Right ventricle myocardium superior (tissue), 1 donor: ENCODE data around the gene ZSCAN5A. TPM values are rescaled to one million over a fixed set of nuclear protein-coding genes. Genes with fewer than 3 reads are reported as not detected.
"Not testable (repeated sequence)": the region's sequence is repeated elsewhere in the genome, so short reads cannot be mapped to it uniquely, and the experiment has no call there.

Experiments
- ATAC-seq: fragments of 200-7000 bp; cut with Tn5 transposase; one replicate; pipeline ENCODE4 v1.9.1; 2020; ENCODE audit warnings: mild to moderate bottlenecking; ENCODE audit not compliant: poor library complexity
- DNase-seq: peaks from one replicate; pipeline ENCODE4 v3.0.0-alpha.2; 2020
- intact Hi-C: fragments of 100-400 bp; cut with DNase I; formaldehyde crosslinking; loops from one replicate; pipeline ENCODE4 v1.11.2; 2022
- total RNA-seq: library from RNA; stranded (reverse); fragmentation: NEBNext Ultra II Directional; extraction: Animal tissue kit (Norgen Biotek cat#: 25700); gene quantifications from one replicate; pipeline ENCODE4 v1.2.1, GENCODE V29; 2021
- donor health status: DM: no; HTN: yes; CAD: no; lungs with severe emphysema.

ZSCAN5A gene
- total RNA-seq, 1 donor from 2014 or later, result 16.0 TPM

DNA sequence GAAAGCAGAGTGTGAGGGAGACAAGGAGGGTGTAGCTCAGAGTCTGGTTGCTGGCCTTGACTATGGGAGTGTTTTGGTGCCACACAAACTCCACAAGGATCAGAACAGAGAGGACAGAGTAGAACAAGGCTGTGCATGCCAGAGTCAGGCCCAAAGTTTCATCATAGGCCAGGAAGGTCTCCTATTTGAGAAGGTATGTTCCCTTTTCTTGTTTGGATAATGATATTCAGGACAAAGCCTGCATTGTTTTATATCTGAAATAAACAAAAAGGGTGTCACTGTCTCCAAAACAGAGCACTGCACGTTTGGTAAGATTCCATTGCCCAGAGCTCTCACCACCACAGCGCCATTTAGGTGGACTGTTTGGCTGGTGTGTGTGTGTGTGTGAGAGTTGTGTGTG is 3.1 kb upstream of the ZSCAN5A start:
- DNase-seq, result no peak
- intact Hi-C loops, result no loop called here
- no peak for ATAC-seq

DNA sequence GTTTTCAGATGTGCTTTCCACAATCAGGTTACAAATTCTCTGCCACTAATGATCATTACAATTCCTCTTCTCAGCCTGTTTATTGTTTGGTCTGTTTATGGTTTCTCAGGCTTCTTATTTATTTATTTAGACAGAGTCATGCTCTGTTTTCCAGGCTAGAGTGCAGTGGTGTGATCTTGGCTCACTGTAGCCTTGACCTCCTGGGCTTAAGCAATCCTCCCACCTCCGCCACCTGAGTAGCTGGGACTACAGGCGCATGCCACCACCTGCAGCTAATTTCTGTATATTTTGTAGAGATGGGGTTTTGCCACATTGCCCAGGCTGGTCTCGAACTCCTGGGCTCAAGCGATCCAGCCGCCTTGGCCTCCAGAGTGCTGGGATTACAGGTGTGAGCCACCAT is 2.1 kb upstream of the ZSCAN5A start:
- intact Hi-C loops, result no loop called here
- DNase-seq, result no peak
- ATAC-seq, result no peak

DNA sequence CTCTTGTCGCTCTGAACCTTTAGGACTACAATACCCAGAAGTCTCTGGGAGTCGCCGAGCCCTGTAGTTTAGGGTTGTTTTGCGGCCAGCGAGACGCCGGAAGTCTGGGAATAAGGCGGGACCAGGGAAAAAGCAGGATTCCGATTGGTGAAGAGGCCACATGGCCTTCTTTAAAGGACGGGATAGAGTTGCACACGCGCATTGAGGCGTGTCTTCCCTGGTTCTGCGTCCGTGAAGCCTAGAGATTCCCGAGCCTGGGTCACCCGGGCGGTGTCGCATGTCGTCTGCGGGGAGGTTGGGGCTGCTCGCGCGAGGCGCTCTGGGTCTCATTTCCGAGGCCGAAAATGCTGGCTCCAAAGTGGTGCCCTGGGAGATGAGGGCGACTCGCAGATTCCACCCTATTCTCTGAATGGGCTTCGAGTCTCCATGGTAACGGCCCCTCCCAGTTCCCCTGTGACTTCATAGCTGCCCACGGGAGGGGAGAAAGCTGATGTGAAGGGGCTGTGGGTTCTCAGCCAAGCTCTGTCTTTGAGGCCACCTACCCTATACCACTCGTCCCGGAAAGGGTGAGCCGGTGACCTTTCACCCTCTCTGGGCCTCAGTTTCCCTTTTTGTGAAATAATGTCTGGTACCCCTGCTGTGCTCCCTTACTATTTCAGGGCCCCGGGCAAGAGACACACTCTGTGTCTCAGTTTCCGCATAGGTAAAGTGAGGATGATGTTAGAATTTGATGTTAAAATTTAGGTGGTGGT is 614 bp upstream of the ZSCAN5A start:
- DNase-seq (peak; percentile 95), ATAC-seq (peak; percentile 95)
- intact Hi-C loops, result no loop called here

DNA sequence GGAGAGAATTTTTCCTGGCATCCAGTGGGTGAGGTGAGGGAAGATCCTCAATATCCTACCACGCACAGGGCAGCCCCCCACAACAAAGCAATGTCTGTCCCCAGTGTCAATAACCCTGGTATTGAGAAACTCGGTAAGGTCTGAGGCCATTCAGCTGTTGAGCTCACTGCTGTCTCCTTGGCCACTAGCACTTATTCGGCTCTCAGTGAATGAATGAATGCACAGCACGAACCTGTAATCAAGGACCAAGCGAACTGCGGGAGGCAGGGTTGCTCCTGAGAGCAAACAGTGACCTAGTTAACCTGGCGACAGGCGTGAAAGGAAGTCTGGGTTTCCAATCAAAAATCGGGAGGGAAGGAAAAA is 640 bp downstream of the ZSCAN5A start:
- DNase-seq (no peak), ATAC-seq (peak; percentile 1)
- intact Hi-C loops, result no loop called here

DNA sequence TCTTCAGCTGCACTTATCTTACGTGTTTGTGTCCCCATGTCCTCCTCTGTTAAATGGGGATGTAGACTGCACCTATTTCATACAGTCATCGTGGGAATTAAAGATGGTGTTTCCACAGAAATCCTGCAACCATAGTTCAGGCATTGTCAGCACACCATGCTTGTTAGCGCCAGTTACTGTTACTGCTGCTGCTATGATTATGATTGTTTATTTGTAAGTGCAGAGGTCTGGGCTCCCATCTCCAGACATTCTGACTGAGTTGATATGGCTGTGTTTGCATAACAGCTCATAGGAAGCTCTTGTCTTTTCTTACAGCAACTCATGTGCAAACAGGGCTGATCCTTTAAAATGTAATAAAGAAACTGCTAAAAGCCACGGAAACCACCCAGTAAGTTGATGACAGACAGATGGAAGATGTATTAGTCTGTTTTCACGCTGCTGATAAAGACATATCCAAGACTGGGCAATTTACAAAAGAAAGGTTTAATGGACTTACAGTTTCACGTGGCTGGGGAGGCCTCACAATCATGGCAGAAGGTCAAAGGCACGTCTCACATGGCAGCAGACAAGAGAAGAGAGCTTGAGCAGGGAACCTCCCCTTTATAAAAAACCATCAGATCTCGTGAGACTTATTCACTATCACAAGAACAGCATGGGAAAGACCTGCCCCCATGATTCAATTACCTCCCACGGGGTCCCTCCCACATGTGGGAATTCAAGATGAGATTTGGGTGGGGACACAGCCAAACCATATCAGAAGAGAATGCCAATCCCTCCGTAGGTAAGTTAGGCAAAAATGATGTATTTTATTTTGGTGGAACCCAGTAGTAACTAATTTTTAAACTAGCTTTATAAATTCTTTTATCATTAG is 1.6 kb downstream of the ZSCAN5A start:
- intact Hi-C loops, result no loop called here
- ATAC-seq, result no peak
- DNase-seq, result no peak

DNA sequence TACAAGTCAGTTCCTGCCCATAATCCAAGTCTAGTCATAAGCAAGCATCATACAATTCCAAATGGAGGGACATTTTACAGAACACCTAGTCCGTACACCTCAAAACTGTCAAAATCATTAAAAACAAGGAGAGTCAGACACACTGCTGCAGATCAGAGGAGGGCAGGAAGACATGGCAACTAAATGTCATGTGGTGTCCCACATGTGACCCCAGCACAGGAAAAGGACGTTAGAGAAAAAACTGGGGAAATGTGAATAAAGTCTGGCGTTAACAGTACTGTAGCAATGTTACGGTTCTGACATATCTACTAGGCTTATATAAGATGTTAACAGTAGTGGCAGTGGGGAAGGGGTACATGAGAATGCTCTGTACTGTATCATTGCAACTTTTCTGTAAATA is 2.3 kb downstream of the ZSCAN5A start:
- ATAC-seq (no peak), DNase-seq (no peak)
- intact Hi-C loops, result no loop called here

DNA sequence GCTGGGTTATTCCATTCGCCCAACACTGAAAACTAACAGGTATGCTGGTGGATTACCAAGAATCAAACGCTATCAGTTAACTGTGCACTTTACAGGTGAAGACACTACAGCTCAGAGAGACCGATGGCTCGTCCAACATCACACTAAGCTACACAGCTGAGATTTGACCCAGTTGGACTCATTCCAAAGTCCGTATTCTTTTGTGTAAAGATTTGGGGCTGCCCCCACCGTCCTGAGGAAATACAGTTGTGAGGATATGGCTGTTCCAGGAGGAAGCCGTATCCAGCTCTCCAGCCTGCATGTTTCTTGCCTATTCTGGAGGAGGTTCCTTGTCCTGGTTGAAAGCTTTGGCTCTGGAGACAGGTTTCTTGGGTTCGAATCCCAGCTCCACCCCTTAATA is 4.2 kb downstream of the ZSCAN5A start:
- intact Hi-C loops, result no loop called here
- no peak for DNase-seq
- no peak for ATAC-seq

DNA sequence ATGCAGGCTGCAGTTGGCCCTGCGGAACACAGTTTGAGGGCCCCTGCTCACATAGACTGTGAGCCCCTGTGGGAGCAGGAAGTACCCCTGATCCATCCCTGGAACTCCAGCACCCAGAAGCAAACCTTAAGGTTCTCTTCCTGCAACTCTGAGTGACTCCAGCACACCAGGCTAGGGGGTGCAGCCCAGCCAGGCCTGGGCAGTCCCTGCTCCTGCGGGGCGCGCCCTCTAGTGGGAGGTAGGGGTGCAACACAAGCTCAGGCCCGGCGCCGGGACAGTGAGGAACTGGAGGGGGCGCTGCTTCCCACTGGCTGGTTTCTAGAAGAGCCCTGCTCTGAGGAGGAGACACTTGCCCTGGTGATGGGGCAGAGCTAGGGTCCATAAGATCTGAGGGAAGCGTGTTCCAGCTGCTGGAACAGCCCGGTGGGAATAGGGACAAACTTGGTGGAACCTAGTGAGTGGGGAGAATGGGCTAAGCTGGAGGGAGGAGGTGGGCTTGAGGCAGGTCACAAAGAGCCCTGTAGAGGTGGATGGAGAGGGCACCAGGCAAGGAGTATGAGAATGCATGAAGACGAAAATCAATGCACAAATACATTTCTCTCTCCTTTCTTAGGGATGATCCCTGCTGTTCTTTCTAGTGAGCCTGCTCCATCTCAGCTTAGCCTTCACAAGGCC is 5.0 kb downstream of the ZSCAN5A start:
- DNase-seq (peak; percentile 70), ATAC-seq (no peak)
- intact Hi-C loops, result no loop called here

DNA sequence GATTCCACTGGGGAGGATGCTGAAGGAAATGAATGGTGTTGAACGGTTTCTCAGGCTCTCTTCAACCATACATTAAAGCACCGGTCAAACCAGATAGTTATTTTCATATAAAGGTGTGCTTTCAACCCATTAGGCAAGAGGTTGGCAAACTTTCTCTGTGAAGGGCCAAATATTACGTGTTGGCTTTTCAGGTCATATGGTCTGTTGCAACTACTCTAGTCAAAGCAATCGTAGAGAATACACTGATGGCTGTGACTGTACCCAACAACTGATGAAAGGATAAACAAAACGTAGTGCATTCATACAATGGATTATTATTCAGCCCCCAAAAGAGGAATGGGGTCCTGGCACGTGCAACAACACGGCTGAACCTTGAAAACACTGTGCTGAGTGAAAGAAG is 5.8 kb downstream of the ZSCAN5A start:
- intact Hi-C loops, result no loop called here
- ATAC-seq, result no peak
- no peak for DNase-seq

DNA sequence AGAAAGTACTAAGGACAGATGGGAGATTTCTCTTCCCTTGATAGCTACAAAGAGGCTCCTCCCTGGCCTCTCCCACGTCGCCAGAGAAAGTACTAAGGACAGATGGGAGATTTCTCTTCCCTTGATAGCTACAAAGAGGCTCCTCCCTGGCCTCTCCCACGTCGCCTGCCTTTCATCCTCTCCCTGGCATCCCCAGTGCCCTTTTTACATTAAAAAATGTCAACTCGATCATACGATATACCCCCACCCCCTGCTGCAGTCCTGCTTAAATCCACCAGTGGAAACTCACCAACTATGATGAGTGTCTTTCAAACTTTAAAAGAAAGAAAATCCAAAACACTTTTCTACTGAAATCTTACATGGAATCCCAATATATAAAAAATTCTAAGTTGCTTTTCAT is 7.6 kb downstream of the ZSCAN5A start:
- ATAC-seq, intact Hi-C loops, DNase-seq: not testable (repeated sequence)

DNA sequence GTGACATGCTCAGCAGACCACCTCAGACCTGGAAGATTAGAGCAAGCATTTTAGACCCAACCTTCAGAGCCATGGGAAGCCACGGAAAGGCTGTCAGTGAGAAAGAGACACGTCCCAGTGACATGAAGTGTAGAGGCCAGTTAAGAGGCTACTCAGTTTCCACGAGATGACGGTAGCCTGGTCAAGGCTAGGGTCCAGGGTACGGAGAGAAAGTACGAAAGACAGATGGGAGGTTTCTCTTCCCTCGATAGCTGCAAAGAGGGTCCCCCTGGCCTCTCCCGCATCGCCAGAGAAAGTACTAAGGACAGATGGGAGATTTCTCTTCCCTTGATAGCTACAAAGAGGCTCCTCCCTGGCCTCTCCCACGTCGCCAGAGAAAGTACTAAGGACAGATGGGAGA is 8.6 kb downstream of the ZSCAN5A start:
- no peak for DNase-seq
- ATAC-seq, result no peak
- intact Hi-C loops, result no loop called here

DNA sequence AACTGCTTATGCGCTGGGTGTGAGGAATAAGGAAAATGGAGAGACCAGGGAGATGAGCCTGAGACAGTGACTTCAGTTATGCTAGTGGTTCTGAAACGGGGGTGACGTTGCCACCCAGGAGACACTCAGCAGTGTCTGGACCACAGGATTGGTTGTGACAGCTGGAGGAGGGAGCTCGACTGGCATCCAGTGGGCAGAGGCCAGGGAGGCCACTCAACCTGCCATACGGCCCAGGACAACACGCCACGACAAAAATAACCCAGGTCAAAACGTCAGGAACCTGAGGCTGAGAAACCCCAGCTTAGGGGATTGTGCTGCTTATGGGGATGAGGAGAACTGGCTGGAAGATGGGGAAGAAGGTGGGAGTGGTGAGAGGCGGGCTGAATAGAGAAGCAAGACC is 10.4 kb downstream of the ZSCAN5A start:
- intact Hi-C loops, result no loop called here
- DNase-seq (no peak), ATAC-seq (peak; percentile 37)

DNA sequence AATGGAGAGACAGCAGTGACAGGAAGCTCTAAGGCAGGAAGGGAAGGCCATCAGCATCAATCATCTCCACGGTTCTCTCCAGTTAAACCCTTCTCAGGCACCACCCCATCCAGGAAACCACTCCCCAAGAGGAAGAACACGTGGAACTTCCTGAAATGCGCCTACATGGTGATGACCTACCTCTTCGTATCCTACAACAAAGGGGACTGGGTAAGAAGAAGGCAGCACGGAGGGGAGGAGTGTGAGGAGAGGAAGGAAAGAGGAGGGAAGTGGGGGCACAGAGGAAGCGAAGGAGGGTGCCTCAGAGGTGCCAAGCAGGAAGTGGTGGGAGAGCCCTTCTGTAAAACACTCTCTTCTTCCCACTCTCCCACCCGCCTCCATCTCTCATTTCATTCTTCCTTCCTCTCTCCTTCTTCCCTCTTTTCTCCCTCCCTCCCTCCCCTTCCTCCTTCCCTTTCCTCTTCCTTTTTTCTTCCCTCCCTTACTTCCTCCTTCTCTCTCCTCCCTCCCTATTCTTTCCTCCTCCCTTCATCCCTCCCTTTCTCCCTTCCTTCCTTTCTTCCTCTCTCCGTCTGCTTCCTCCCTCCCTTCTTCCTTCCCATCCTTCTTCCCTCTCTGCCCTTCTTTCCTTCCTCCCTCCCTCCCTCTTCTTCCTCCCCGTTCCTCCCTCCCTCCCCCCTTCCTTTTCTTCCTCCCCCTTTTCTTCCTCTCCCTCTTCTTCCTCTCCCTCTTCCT is 12.6 kb downstream of the ZSCAN5A start:
- ATAC-seq (no peak), DNase-seq (no peak)
- intact Hi-C loops, result no loop called here

DNA sequence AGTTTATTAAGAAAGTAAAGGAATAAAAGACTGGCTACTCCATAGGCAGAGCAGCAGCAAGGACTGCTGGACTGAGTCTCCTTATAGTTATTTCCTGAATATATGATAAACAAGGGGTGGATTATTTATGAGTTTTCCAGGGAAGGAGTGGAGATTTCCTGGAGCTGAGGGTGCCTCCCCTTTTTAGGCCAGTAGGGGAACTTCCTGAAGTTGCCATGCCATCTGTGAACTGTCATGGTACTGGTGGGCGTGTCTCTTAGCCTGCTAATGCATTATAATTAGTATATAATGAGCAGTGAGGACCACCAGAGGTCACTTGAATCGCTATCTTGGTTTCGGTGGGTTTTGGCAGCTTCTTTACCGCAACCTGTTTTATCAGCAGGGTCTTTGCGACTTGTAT is 13.5 kb downstream of the ZSCAN5A start:
- no peak for DNase-seq
- no peak for ATAC-seq
- intact Hi-C loops, result no loop called here

DNA sequence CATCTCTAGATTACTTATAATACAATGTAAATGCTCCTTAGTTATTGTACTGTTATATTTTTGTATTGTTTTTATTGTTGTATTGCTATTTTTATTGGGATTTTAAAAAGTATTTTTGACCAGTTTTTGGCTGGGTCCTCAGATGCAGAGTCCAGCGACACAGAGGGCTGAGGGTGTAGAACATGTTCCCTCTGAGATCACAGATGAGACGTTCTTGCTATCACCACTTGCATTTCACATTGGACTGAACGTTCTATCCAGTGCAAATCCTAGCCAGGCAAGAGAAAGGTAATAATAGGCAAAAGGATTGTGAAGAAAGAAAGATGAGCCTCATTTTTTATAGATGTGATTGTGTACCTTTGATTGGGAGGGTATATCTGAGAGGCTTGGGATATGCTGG is 15.0 kb downstream of the ZSCAN5A start:
- ATAC-seq, result peak; percentile 70
- intact Hi-C loops, result no loop called here

DNA sequence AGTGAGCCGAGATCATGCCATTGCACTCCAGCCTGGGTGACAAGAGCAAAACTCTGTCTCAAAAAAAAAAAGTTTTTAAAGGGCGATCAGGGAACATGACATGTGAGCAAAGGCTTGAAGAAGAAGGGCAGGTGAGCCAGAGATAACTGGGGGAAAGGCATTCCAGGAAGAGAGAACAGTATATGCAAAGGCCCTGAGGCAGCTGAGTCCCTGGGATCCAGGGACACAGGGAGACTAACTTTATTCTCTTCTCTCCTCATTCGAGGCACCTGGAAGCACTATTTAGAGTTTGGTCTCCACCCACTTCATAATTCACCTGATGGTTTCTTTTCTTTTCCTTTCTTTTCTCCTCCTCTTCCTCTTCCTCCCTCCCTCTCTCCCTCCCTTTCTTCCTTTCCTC is 17.6 kb downstream of the ZSCAN5A start:
- ATAC-seq (no peak), DNase-seq (no peak)
- intact Hi-C loops, result no loop called here

More for the DNA sequence above, 15.0 kb downstream of the ZSCAN5A start:
- DNase-seq, result no peak

DNA sequence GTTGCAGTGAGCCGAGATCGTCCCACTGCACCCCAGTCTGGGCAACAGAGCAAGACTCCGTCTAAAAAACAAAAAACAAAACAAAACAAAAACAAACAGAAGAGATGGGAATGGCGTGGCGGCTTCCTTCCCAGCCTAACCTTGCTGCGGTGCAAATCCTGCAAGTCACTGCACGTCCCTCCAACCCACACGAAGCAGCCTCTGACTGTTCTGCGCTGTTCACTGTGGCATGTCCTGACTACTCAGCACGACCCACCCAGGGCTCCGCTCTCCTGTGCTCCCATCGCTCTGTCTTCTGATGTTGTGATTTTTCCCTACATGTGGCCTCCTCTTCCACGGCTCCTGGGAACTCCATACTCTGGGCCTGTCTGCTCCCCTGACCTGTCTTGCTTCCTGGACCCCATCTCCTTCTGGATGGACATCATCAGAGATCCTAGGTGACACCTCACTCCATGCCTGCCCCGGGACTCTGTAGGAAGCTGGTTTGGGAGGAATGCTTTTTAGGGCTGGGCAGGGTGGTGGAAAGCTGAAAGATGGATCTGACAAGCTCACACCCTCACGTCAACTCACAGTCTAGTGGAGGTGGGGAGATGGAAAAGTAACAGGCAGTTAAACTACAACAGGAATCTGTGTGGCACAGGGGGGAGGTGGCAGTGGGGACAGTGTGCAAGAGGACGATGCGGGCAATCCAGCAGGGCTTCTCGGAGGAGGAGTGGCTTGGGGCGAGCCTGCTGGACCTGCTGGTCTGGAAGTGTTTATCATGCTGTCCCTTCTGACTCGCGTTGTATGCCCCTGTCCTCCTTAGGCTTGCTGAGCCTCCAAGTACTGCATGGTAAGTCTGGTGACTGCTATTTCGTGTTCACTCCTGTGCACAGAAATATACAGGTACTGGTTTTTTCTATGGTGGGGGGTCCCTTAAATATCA is 18.8 kb downstream of the ZSCAN5A start:
- ATAC-seq (no peak), DNase-seq (no peak)
- intact Hi-C loops, result no loop called here

DNA sequence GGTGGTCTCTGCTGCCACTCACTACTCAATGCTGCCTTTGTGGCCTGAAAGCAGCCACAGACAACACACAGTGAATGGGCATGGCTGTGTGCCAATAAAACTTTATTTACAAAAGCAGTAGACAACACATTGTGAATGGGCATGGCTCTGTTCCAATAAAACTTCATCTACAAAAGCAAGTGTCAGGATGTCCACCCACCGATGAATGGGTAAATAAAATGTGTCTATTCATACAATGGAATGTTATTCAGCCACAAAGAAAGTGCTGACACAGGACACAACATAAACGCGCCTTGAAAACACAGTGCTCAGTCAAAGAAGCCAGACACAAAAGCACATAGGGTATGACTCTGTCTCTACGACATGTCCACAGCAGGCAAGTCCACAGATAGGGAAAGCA is 20.1 kb downstream of the ZSCAN5A start:
- no peak for DNase-seq
- no peak for ATAC-seq
- intact Hi-C loops, result no loop called here
